ENCODE data around the gene COL23A1. TPM values are rescaled to one million over a fixed set of nuclear protein-coding genes. Genes with fewer than 3 reads are reported as not detected.

COL23A1 gene
- total RNA-seq, 2 donors from 2014 or later: not detected

GRCh38 chr5:178364326-178364675 lies 225.9 kb downstream of the COL23A1 start:
- no peak for DNase-seq
- Mint-ChIP-seq H3K36me3 (ENCODE audit: low read depth) (peaks cover 5% of the 10 kb centered on the region), H3K4me1 (no peaks in the 10 kb centered on the region), H3K4me3 (no peak overlapping the region), H3K27me3 (peaks cover 47% of the 10 kb centered on the region), H3K27ac (peak overlapping the region; percentile 41)
- no peak for ATAC-seq
- no peaks in the 10 kb centered on the region for H3K9me3 ChIP-seq (ENCODE audit: control insufficient read depth, low read length, poor library complexity, severe bottlenecking)

GRCh38 chr5:178363501-178364325 lies 226.5 kb downstream of the COL23A1 start:
- Mint-ChIP-seq H3K27ac (no peak overlapping the region), H3K4me1 (no peaks in the 10 kb centered on the region), H3K4me3 (no peak overlapping the region), H3K36me3 (ENCODE audit: low read depth) (peaks cover 5% of the 10 kb centered on the region), H3K27me3 (peaks cover 47% of the 10 kb centered on the region)
- ATAC-seq: no peak
- no peak for DNase-seq
- H3K9me3 ChIP-seq (ENCODE audit: control insufficient read depth, low read length, poor library complexity, severe bottlenecking): no peaks in the 10 kb centered on the region

GRCh38 chr5:178361657-178362445 lies 228.3 kb downstream of the COL23A1 start:
- Mint-ChIP-seq H3K4me1 (peaks cover 3% of the 10 kb centered on the region), H3K36me3 (ENCODE audit: low read depth) (peaks cover 5% of the 10 kb centered on the region), H3K27me3 (peaks cover 35% of the 10 kb centered on the region), H3K27ac (no peak overlapping the region), H3K4me3 (no peak overlapping the region)
- DNase-seq (no peak), ATAC-seq (no peak)
- H3K9me3 ChIP-seq (ENCODE audit: control insufficient read depth, low read length, poor library complexity, severe bottlenecking): no peaks in the 10 kb centered on the region

GRCh38 chr5:178360926-178361235 lies 229.3 kb downstream of the COL23A1 start:
- ATAC-seq (no peak), DNase-seq (no peak)
- Mint-ChIP-seq H3K27me3 (peaks cover 33% of the 10 kb centered on the region), H3K36me3 (ENCODE audit: low read depth) (no peaks in the 10 kb centered on the region), H3K4me3 (no peak overlapping the region), H3K4me1 (peaks cover 7% of the 10 kb centered on the region), H3K27ac (no peak overlapping the region)
- H3K9me3 ChIP-seq (ENCODE audit: control insufficient read depth, low read length, poor library complexity, severe bottlenecking): no peaks in the 10 kb centered on the region

- ATAC-seq (no peak), DNase-seq (no peak)
- Mint-ChIP-seq H3K27me3 (peaks cover 32% of the 10 kb centered on the region), H3K4me1 (peaks cover 8% of the 10 kb centered on the region), H3K36me3 (ENCODE audit: low read depth) (no peaks in the 10 kb centered on the region), H3K27ac (no peak overlapping the region), H3K4me3 (no peak overlapping the region)
- no peaks in the 10 kb centered on the region for H3K9me3 ChIP-seq (ENCODE audit: control insufficient read depth, low read length, poor library complexity, severe bottlenecking)
Observed at GRCh38 chr5:178360222-178360925, 229.8 kb downstream of the COL23A1 start.

GRCh38 chr5:178359738-178360137 lies 230.5 kb downstream of the COL23A1 start:
- Mint-ChIP-seq H3K4me1 (peaks cover 8% of the 10 kb centered on the region), H3K36me3 (ENCODE audit: low read depth) (no peaks in the 10 kb centered on the region), H3K27ac (no peak overlapping the region), H3K4me3 (no peak overlapping the region), H3K27me3 (peaks cover 33% of the 10 kb centered on the region)
- ATAC-seq (no peak), DNase-seq (no peak)
- no peaks in the 10 kb centered on the region for H3K9me3 ChIP-seq (ENCODE audit: control insufficient read depth, low read length, poor library complexity, severe bottlenecking)

- ATAC-seq (no peak), DNase-seq (no peak)
- no peaks in the 10 kb centered on the region for H3K9me3 ChIP-seq (ENCODE audit: control insufficient read depth, low read length, poor library complexity, severe bottlenecking)
- peaks cover 8% of the 10 kb centered on the region for H3K4me1 Mint-ChIP-seq
- no peak overlapping the region for H3K4me3 Mint-ChIP-seq
- H3K27ac Mint-ChIP-seq: no peak overlapping the region
- peaks cover 40% of the 10 kb centered on the region for H3K27me3 Mint-ChIP-seq
- no peaks in the 10 kb centered on the region for H3K36me3 Mint-ChIP-seq (ENCODE audit: low read depth)
Observed at GRCh38 chr5:178357678-178358077, 232.5 kb downstream of the COL23A1 start.

- Mint-ChIP-seq H3K4me1 (peaks cover 8% of the 10 kb centered on the region), H3K4me3 (no peak overlapping the region), H3K27me3 (peaks cover 44% of the 10 kb centered on the region), H3K36me3 (ENCODE audit: low read depth) (no peaks in the 10 kb centered on the region), H3K27ac (no peak overlapping the region)
- no peak for ATAC-seq
- H3K9me3 ChIP-seq (ENCODE audit: control insufficient read depth, low read length, poor library complexity, severe bottlenecking): no peaks in the 10 kb centered on the region
- DNase-seq: no peak
Observed at GRCh38 chr5:178357121-178357521, 233.1 kb downstream of the COL23A1 start.

GRCh38 chr5:178356431-178356872 lies 233.7 kb downstream of the COL23A1 start:
- no peak overlapping the region for H3K27ac Mint-ChIP-seq
- H3K27me3 Mint-ChIP-seq: peaks cover 40% of the 10 kb centered on the region
- H3K9me3 ChIP-seq (ENCODE audit: control insufficient read depth, low read length, poor library complexity, severe bottlenecking): no peaks in the 10 kb centered on the region
- H3K4me1 Mint-ChIP-seq: peaks cover 8% of the 10 kb centered on the region
- no peaks in the 10 kb centered on the region for H3K36me3 Mint-ChIP-seq (ENCODE audit: low read depth)
- ATAC-seq (no peak), DNase-seq (no peak)
- no peak overlapping the region for H3K4me3 Mint-ChIP-seq

GRCh38 chr5:178355671-178356070 lies 234.5 kb downstream of the COL23A1 start:
- ATAC-seq (no peak), DNase-seq (no peak)
- Mint-ChIP-seq H3K27me3 (peaks cover 46% of the 10 kb centered on the region), H3K4me1 (peaks cover 8% of the 10 kb centered on the region), H3K4me3 (peak overlapping the region; percentile 13), H3K36me3 (ENCODE audit: low read depth) (no peaks in the 10 kb centered on the region), H3K27ac (no peak overlapping the region)
- no peaks in the 10 kb centered on the region for H3K9me3 ChIP-seq (ENCODE audit: control insufficient read depth, low read length, poor library complexity, severe bottlenecking)

- DNase-seq (no peak), ATAC-seq (no peak)
- H3K36me3 Mint-ChIP-seq (ENCODE audit: low read depth): no peaks in the 10 kb centered on the region
- H3K9me3 ChIP-seq (ENCODE audit: control insufficient read depth, low read length, poor library complexity, severe bottlenecking): no peaks in the 10 kb centered on the region
- H3K27me3 Mint-ChIP-seq: peaks cover 63% of the 10 kb centered on the region
- no peak overlapping the region for H3K27ac Mint-ChIP-seq
- H3K4me3 Mint-ChIP-seq: no peak overlapping the region
- H3K4me1 Mint-ChIP-seq: peaks cover 8% of the 10 kb centered on the region
Observed at GRCh38 chr5:178353461-178353860, 236.7 kb downstream of the COL23A1 start.

GRCh38 chr5:178352035-178352349 lies 238.2 kb downstream of the COL23A1 start:
- no peaks in the 10 kb centered on the region for H3K9me3 ChIP-seq (ENCODE audit: control insufficient read depth, low read length, poor library complexity, severe bottlenecking)
- Mint-ChIP-seq H3K36me3 (ENCODE audit: low read depth) (no peaks in the 10 kb centered on the region), H3K4me1 (peaks cover 6% of the 10 kb centered on the region), H3K27ac (no peak overlapping the region), H3K27me3 (peaks cover 63% of the 10 kb centered on the region), H3K4me3 (no peak overlapping the region)
- DNase-seq: no peak
- ATAC-seq: no peak

- Mint-ChIP-seq H3K27ac (no peak overlapping the region), H3K27me3 (peaks cover 60% of the 10 kb centered on the region), H3K36me3 (ENCODE audit: low read depth) (no peaks in the 10 kb centered on the region), H3K4me3 (no peak overlapping the region), H3K4me1 (peaks cover 4% of the 10 kb centered on the region)
- no peak for ATAC-seq
- H3K9me3 ChIP-seq (ENCODE audit: control insufficient read depth, low read length, poor library complexity, severe bottlenecking): no peaks in the 10 kb centered on the region
- DNase-seq: no peak
Observed at GRCh38 chr5:178351221-178352034, 238.8 kb downstream of the COL23A1 start.

Measured in T-helper 17 cell (primary cell).